ENCODE data around the gene DPY19L3. TPM values are rescaled to one million over a fixed set of nuclear protein-coding genes. Genes with fewer than 3 reads are reported as not detected.

The DPY19L3 gene, protein sequence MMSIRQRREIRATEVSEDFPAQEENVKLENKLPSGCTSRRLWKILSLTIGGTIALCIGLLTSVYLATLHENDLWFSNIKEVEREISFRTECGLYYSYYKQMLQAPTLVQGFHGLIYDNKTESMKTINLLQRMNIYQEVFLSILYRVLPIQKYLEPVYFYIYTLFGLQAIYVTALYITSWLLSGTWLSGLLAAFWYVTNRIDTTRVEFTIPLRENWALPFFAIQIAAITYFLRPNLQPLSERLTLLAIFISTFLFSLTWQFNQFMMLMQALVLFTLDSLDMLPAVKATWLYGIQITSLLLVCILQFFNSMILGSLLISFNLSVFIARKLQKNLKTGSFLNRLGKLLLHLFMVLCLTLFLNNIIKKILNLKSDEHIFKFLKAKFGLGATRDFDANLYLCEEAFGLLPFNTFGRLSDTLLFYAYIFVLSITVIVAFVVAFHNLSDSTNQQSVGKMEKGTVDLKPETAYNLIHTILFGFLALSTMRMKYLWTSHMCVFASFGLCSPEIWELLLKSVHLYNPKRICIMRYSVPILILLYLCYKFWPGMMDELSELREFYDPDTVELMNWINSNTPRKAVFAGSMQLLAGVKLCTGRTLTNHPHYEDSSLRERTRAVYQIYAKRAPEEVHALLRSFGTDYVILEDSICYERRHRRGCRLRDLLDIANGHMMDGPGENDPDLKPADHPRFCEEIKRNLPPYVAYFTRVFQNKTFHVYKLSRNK
- total RNA-seq = 10 to 100 TPM; 10.9 to 31.0 (median 15.2) TPM
- 10 to 100 TPM in 1 of 2 donors, 1 to 10 TPM in 1; 5.9 to 10.2 TPM for polyA plus RNA-seq

DNA sequence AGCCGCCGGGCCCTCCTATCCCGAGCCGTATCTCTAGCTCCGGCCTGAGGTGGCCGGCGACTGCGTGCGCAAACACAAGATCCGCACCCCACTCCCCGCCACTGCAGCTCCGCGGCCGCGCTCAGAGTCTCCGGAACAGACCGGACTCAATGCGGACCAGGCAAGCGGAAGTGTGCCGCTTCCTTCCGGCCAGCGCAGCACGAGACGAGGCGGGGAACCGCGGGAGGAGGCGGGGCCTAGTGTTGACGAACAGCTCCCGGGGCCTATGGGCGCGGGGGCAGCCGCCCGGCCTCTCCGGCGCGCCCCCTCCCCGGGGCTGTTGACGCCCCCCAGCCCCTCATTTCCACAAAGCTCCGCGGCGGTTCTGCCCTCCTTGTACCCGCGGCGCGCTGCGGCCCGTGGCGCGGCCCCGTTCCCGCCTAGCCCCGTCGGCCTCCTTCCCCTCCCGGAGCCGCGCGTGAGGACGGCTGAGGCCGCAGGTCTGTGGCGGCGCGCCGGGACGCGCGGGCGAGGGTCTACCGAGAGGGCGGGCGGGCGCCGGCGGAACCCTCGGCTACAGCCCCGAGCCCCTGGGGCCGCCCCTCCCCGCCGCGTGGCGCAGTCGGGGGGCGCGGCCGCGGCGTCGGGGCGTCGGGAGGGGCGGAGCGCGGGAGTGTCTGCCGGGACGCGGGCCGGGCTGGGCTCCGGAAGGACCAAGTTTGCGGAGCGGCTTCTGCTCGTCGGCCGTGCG, at the start of gene DPY19L3:
TSS of gene DPY19L3 (plus strand) at position 340 of the 730 bp plus-strand sequence. CDS start 2,484 bp downstream, outside the sequence.
- no peaks in the 10 kb centered on the region for H3K27me3 ChIP-seq
- FAIRE-seq = no peak
- no peaks in the 10 kb centered on the region for H3K9me3 ChIP-seq
- peak; percentile 93 to 98 (median 94) for ATAC-seq
- peak within 1 kb of the TSS; percentile 76 to 93 (median 83) for H3K4me3 ChIP-seq
- TF ChIP-seq, protein P1, sequence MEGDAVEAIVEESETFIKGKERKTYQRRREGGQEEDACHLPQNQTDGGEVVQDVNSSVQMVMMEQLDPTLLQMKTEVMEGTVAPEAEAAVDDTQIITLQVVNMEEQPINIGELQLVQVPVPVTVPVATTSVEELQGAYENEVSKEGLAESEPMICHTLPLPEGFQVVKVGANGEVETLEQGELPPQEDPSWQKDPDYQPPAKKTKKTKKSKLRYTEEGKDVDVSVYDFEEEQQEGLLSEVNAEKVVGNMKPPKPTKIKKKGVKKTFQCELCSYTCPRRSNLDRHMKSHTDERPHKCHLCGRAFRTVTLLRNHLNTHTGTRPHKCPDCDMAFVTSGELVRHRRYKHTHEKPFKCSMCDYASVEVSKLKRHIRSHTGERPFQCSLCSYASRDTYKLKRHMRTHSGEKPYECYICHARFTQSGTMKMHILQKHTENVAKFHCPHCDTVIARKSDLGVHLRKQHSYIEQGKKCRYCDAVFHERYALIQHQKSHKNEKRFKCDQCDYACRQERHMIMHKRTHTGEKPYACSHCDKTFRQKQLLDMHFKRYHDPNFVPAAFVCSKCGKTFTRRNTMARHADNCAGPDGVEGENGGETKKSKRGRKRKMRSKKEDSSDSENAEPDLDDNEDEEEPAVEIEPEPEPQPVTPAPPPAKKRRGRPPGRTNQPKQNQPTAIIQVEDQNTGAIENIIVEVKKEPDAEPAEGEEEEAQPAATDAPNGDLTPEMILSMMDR (IDR thresholded peaks at IDR 0.05) = no peak
- peak within 1 kb of the TSS; percentile 93 to 98 (median 96) for H3K27ac ChIP-seq
- peaks cover 0 to 23% (median 5%) of the 10 kb centered on the region in 3 donors for H3K4me1 ChIP-seq
- intact Hi-C loops (cut with DNase I) = no loop called here
- 0 to 1% methylated on average over 53 to 104 of the region's 104 CpGs for WGBS, 2 donors
- H3K36me3 ChIP-seq = peaks cover 0 to 6% (median 3%) of the 10 kb centered on the region in 3 donors
- DNase-seq = peak; percentile 92 to 99 (median 96)

DNA sequence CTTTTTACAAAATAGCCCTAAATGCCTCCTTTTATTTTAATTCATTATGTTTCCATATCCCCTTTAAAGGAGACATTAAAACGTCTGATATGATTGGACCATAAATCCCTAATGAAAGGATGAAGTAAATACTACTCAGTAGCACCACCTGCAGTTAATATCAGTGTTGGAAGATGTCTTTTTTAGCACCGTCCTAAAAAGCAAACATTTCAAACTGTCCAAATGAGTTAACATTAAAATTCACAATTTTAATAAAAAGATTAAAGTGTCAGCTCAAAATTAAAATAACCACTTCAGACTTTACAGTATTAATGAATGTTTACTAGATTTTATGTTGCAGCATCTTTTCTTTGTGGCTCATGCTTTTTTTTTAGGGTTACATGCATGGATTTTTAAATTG, 47.9 kb upstream of the DPY19L3 start:
- ATAC-seq (no peak), FAIRE-seq (no peak), DNase-seq (no peak)
- intact Hi-C loops (cut with DNase I) = no loop called here
- Histone ChIP-seq H3K27ac (no peak overlapping the region), H3K9me3 (no peaks in the 10 kb centered on the region), H3K27me3 (no peaks in the 10 kb centered on the region), H3K36me3 (peaks cover 0 to 63% (median 7%) of the 10 kb centered on the region in 3 donors), H3K4me3 (no peak overlapping the region), H3K4me1 (peaks cover 5 to 18% (median 9%) of the 10 kb centered on the region in 3 donors)
- 16 to 21% methylated on average over 2 of the region's 2 CpGs for WGBS, 2 donors
- TF ChIP-seq, protein P1 (IDR thresholded peaks at IDR 0.05) = no peak

DNA sequence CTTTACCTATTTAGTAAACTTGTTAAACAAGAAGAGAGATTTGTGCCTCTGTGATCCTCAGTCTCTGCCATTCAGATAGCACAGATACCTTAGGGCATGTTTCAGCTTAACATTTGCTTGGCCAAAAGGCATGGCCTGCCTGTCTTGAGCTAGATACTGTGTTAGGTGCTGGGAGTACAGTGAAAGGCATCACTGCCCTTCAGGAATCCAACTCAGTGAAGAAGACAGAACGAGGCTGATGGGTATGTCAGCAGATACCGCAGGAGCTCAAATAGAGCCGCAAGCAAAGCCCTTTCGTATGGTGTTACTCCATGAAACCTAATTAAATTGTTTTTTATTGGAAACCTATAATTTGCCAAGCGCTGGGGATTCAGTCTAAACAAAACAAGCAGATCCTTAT, 47.2 kb upstream of the DPY19L3 start:
- ATAC-seq (no peak), DNase-seq (no peak), FAIRE-seq (no peak)
- Histone ChIP-seq H3K27me3 (no peaks in the 10 kb centered on the region), H3K36me3 (peaks cover 0 to 58% (median 7%) of the 10 kb centered on the region in 3 donors), H3K4me1 (peaks cover 9 to 24% (median 10%) of the 10 kb centered on the region in 3 donors), H3K4me3 (no peak overlapping the region), H3K9me3 (no peaks in the 10 kb centered on the region), H3K27ac (no peak overlapping the region)
- 94 to 96% methylated on average over 5 of the region's 5 CpGs for WGBS, 2 donors
- TF ChIP-seq, protein P1 (IDR thresholded peaks at IDR 0.05) = no peak
- intact Hi-C loops (cut with DNase I) = no loop called here

DNA sequence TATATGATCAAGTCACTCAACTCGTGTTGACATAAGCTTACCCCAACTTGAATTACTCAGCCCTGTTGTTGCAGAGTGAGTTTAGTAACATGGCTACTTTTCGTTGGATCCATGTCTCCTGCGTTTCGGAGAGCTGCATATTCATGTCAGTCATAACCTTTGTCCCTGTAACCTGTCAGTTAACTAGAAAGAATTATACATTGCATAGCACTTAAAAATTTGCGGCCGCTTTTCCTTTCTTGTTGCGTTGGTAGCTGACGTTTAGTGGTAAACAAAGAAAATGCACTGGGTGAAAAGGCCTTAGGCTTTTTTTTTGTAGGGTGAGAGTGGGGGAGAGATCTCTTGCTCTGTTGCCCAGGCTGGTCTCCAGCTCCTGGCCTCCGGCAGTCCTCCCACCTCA, 46.0 kb upstream of the DPY19L3 start:
- Histone ChIP-seq H3K9me3 (no peaks in the 10 kb centered on the region), H3K27ac (no peak overlapping the region), H3K36me3 (peaks cover 0 to 47% (median 6%) of the 10 kb centered on the region in 3 donors), H3K4me1 (peaks cover 16 to 36% (median 16%) of the 10 kb centered on the region in 3 donors), H3K4me3 (no peak overlapping the region), H3K27me3 (no peaks in the 10 kb centered on the region)
- FAIRE-seq (no peak), DNase-seq (no peak), ATAC-seq (no peak)
- TF ChIP-seq, protein P1 (IDR thresholded peaks at IDR 0.05) = no peak
- 92% methylated on average over 9 of the region's 9 CpGs for WGBS, 2 donors
- intact Hi-C loops (cut with DNase I) = no loop called here
